Thyroid gland (tissue), 4 donors: ENCODE results near the gene PKHD1.

Source experiments
- CTCF ChIP-seq, 6 experiments: fragments of 200-600 bp in 3 of 6; fragments of 450-650 bp in 3 of 6; sonication (generic) in 3 of 6; IDR thresholded peaks; one replicate each; pipeline ENCODE4 v1.5.1; 2016 to 2019; ENCODE audit warnings: antibody characterized with exemption in 6 of 6, mild to moderate bottlenecking in 2 of 6, inconsistent platforms in 1 of 6, moderate library complexity in 1 of 6
- POLR2A ChIP-seq, 2 donors: fragments of 450-650 bp; IDR thresholded peaks; one replicate each; pipeline ENCODE4 v1.6.1; 2017; ENCODE audit warnings: antibody characterized with exemption in 2 of 2, mild to moderate bottlenecking in 2 of 2, moderate library complexity in 1 of 2

- TF ChIP-seq CTCF (IDR thresholded peaks at IDR 0.05) (no peak), POLR2A (IDR thresholded peaks at IDR 0.05) (no peak)
Observed at GRCh38 chr6:52116605-52116948, 29.2 kb upstream of the PKHD1 start.
